Measurements from ENCODE around the gene HAPSTR1. TPM values are rescaled to one million over a fixed set of nuclear protein-coding genes. Genes with fewer than 3 reads are reported as not detected.
A peak's percentile ranks its signal among the peaks of the same experiment; 100 is the strongest.

Gene HAPSTR1
- total RNA-seq, 3 donors from 2014 or later: 55.8 to 69.8 (median 56.0) TPM

DNA sequence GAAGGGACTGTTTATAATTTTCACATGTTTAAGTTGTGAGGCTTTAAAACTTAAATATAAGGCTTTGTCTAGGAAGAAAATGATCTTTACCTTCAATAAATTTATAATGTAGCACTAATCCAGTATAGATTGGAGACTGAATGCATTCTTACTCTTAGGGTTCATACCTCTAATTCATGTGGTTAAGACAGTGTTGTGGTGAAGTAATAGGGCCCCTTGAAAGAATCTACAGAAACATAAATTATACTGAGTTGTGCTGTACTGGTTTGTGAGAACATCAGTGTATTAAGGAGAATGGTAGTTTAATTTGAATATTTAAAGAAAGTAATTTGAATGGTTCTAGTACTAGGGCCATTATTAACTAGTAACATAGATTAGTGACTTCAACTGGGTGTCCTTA, 13.7 kb downstream of the HAPSTR1 start:
- intact Hi-C loops (cut with DNase I, micrococcal nuclease): no loop called here
- no peak for ATAC-seq
- no peak overlapping the region for H3K4me3 ChIP-seq
- H3K36me3 ChIP-seq (ENCODE audit: low read depth): no peaks in the 10 kb centered on the region
- no peaks in the 10 kb centered on the region for H3K9me3 ChIP-seq
- no peak for TF ChIP-seq CTCF (IDR thresholded peaks at IDR 0.05)
- no peak for DNase-seq
- peaks cover 16% of the 10 kb centered on the region for H3K4me1 ChIP-seq (ENCODE audit: low read depth)

GRCh38 chr16:9107025-9107970, 15.9 kb downstream of the HAPSTR1 start:
- Histone ChIP-seq H3K4me3 (no peak overlapping the region), H3K36me3 (ENCODE audit: low read depth) (no peaks in the 10 kb centered on the region), H3K9me3 (no peaks in the 10 kb centered on the region), H3K4me1 (ENCODE audit: low read depth) (peaks cover 32% of the 10 kb centered on the region)
- DNase-seq (no peak), ATAC-seq (peak; percentile 23)
- intact Hi-C loops (cut with DNase I, micrococcal nuclease): no loop called here
- TF ChIP-seq CTCF (IDR thresholded peaks at IDR 0.05): no peak

DNA sequence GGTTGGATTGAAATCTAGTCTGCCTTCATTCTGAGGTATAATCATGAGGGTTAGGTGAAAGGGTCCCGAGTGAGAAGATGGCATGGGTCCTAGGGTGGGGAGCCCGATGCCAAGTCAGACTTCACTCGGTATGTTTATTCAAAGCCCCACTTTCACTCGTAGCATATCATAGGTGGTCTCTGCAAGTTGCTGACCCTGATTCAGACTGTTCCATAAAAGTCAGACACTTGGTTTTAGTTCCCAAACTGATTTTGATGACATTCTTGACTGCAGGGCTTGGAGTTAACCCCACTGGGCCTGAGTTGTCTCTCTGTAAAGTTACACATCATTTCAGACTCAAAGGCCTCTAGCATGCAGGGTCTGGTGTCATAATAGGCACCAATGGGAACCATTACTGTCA, 17.8 kb downstream of the HAPSTR1 start:
- intact Hi-C loops (cut with DNase I, micrococcal nuclease): no loop called here
- Histone ChIP-seq H3K9me3 (no peaks in the 10 kb centered on the region), H3K4me3 (no peak overlapping the region), H3K4me1 (ENCODE audit: low read depth) (peaks cover 35% of the 10 kb centered on the region), H3K36me3 (ENCODE audit: low read depth) (no peaks in the 10 kb centered on the region)
- no peak for ATAC-seq
- no peak for DNase-seq
- no peak for TF ChIP-seq CTCF (IDR thresholded peaks at IDR 0.05)

DNA sequence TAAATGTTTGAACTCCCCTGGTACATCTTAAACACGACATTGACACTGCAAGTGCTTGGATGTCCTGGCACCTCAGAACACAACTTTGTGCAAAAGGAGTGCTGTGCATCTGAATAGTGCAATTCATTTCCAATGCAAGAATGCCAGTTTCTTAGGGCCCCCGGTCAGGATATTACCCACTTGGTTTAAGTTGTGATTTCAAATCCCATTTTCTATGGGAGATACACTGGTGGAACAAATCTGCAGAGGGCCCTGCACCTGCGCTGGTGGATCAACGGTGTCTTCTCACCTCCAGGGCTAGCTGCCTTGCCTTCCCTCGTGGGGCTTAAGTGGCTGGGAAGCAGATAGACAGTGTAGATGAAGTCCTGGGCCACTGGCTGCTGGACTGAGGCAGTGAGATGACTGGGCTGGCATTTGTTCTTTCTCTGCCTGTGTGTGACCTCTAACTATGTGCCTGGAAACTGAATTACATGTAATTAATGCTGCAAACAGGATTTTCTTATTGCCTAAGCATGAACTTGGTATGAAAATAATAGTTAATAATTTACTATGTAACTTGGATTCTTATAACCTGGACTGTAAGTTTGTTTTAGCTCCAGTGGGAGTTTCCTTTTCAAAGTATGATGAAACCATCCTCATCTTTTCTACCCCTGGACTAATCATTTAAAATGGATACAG, 20.9 kb downstream of the HAPSTR1 start:
- no peak for TF ChIP-seq CTCF (IDR thresholded peaks at IDR 0.05)
- DNase-seq (no peak), ATAC-seq (peak; percentile 57)
- Histone ChIP-seq H3K9me3 (no peaks in the 10 kb centered on the region), H3K4me3 (no peak overlapping the region), H3K36me3 (ENCODE audit: low read depth) (no peaks in the 10 kb centered on the region), H3K4me1 (ENCODE audit: low read depth) (peaks cover 35% of the 10 kb centered on the region)
- intact Hi-C loops (cut with DNase I, micrococcal nuclease): no loop called here

GRCh38 chr16:9112844-9113186, 21.4 kb downstream of the HAPSTR1 start:
- no peak for ATAC-seq
- peaks cover 35% of the 10 kb centered on the region for H3K4me1 ChIP-seq (ENCODE audit: low read depth)
- H3K9me3 ChIP-seq: no peaks in the 10 kb centered on the region
- intact Hi-C loops (cut with DNase I, micrococcal nuclease): no loop called here
- no peak for TF ChIP-seq CTCF (IDR thresholded peaks at IDR 0.05)
- no peak overlapping the region for H3K4me3 ChIP-seq
- no peaks in the 10 kb centered on the region for H3K36me3 ChIP-seq (ENCODE audit: low read depth)
- DNase-seq: no peak

Measured in mucosa of descending colon (tissue), 3 donors.